PC-9 (cell line): ENCODE data around the gene RASSF4.

Experiments used
- CTCF ChIP-seq: fragments of 200-600 bp; sonication (generic); conservative IDR thresholded peaks from 2 replicates; pipeline ENCODE4 v1.6.1; 2017; ENCODE audit warnings: mixed run types, antibody characterized with exemption, mild to moderate bottlenecking, moderate library complexity
- EZH2 ChIP-seq: fragments of 200-600 bp; sonication (generic); IDR thresholded peaks from 2 replicates; pipeline ENCODE4 v1.8.0; 2017; ENCODE audit warnings: antibody characterized with exemption, low read depth

DNA sequence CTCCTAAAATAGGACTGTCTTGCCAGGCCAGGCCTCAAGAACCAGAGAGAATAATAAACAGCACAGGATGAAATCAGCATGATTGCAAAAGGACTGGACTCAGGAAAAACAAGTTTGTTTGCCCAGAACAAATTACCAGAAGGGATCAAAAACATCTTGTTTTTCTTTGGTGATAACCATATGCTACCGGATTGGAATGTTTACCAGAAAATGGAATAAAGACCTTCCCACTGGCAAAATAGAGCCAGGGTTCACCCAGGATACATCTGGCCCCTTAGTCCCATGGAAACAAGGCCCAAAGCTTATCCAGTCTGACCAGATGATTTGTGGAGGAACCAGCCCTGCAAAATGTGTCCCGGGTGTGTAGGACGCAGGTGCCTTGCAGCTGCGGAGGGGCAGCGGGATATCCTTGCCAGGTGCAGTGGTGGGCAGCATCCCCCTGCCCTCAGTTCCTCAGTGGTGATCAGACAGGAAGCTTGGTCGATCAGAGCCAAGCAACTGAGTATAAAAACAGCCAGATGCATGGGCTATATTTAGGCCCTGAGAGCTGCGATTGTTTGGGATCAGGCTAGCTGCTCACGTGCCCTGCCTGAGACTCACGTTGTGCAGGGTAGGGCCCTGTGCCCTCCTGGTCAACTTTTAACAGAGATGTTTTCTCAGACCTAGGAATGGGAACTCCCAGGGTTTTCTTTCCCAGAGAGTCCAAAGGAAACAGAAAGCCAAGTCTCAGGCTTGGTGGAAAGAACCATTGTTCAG lies 36.5 kb downstream of the RASSF4 start:
- no peak for TF ChIP-seq CTCF
- no peak for TF ChIP-seq EZH2
